Naive B cell (primary cell): Measurements from ENCODE around the gene NEK7. TPM values are rescaled to one million over a fixed set of nuclear protein-coding genes. Genes with fewer than 3 reads are reported as not detected.
"Not testable (repeated sequence)": the region's sequence is repeated elsewhere in the genome, so short reads cannot be mapped to it uniquely, and the experiment has no call there.

Experiments used
- ATAC-seq, 2 donors: fragments of 150-1000 bp; cut with Tn5 transposase; 2 replicates each; pipeline ENCODE4 v1.10.0; 2021; ENCODE audit warnings: low read depth in 2 of 2, mild to moderate bottlenecking in 2 of 2, moderate library complexity in 2 of 2
- DNase-seq: peaks from one replicate; pipeline ENCODE4 v3.0.0; 2022
- H3K27ac Mint-ChIP-seq, 6 donors: one replicate each; pipeline ENCODE4 v1.8.0; 2020 to 2022; ENCODE audit warnings: mild to moderate bottlenecking in 6 of 6, mixed read lengths in 6 of 6, moderate library complexity in 5 of 6, inconsistent platforms in 2 of 6
- H3K27me3 Mint-ChIP-seq, 3 donors: one replicate each; pipeline ENCODE4 v1.8.0; 2021 to 2022; ENCODE audit warnings: mixed read lengths in 3 of 3, mild to moderate bottlenecking in 1 of 3
- H3K36me3 Mint-ChIP-seq, 2 donors: one replicate each; pipeline ENCODE4 v1.8.0; 2020 to 2022; ENCODE audit warnings: mixed read lengths in 2 of 2, inconsistent platforms in 1 of 2, mild to moderate bottlenecking in 1 of 2
- H3K4me1 Mint-ChIP-seq, 3 donors: one replicate each; pipeline ENCODE4 v1.8.0; 2020 to 2022; ENCODE audit warnings: mixed read lengths in 3 of 3, inconsistent platforms in 1 of 3, mild to moderate bottlenecking in 1 of 3, moderate library complexity in 1 of 3
- H3K4me3 Mint-ChIP-seq, 8 donors: one replicate each; pipeline ENCODE4 v1.8.0; 2020 to 2022; ENCODE audit warnings: mild to moderate bottlenecking in 8 of 8, mixed read lengths in 8 of 8, moderate library complexity in 8 of 8, inconsistent platforms in 2 of 8
- H3K9me3 Mint-ChIP-seq, 7 donors: one replicate each; pipeline ENCODE4 v1.8.0; 2020 to 2022; ENCODE audit warnings: mixed read lengths in 7 of 7, mild to moderate bottlenecking in 5 of 7, inconsistent platforms in 2 of 7, moderate library complexity in 1 of 7
- polyA plus RNA-seq, 6 donors: library from polyadenylated mRNA; unstranded; fragments of 300-500 nt; fragmentation: Illumina TruSeq; gene quantifications; one replicate each; pipeline ENCODE4 v1.2.3, GENCODE V29; 2021; ENCODE audit warnings: low read depth in 6 of 6

NEK7 gene
- polyA plus RNA-seq, 6 donors from 2014 or later: 26.4 to 41.2 (median 34.2) TPM

- Mint-ChIP-seq H3K27me3 (no peaks in the 10 kb centered on the region), H3K9me3 (no peaks in the 10 kb centered on the region), H3K4me3 (no peak overlapping the region), H3K36me3 (peaks cover 16 to 25% of the 10 kb centered on the region in 2 donors), H3K27ac (no peak overlapping the region), H3K4me1 (peaks cover 0 to 16% (median 13%) of the 10 kb centered on the region in 3 donors)
- DNase-seq (no peak), ATAC-seq (no peak)
Observed at GRCh38 chr1:198283222-198283621, 126.4 kb downstream of the NEK7 start.

DNA sequence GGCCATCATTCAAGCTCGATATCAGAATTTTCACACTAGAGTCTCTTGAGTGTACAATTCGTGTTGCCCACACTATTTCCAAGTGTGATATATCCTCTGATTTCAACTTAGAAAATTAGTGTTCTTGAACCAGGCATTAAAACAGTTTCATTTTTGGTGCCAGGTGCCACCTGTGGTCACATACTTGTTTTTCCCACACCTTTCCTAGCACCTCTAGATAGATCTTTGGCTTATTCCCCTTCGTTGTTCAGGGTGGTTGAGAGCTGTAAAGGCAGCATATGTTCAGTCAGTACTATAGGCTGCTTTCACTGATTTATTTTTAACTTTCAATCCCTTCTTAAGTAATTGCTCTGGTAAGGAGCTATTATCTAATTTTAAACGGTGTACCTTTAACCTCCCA, 131.1 kb downstream of the NEK7 start:
- Mint-ChIP-seq H3K9me3 (no peaks in the 10 kb centered on the region), H3K4me1 (peaks cover 0 to 6% (median 4%) of the 10 kb centered on the region in 3 donors), H3K4me3 (no peak overlapping the region), H3K27me3 (no peaks in the 10 kb centered on the region), H3K27ac (no peak overlapping the region), H3K36me3 (peaks cover 5 to 12% of the 10 kb centered on the region in 2 donors)
- ATAC-seq (no peak), DNase-seq (no peak)

DNA sequence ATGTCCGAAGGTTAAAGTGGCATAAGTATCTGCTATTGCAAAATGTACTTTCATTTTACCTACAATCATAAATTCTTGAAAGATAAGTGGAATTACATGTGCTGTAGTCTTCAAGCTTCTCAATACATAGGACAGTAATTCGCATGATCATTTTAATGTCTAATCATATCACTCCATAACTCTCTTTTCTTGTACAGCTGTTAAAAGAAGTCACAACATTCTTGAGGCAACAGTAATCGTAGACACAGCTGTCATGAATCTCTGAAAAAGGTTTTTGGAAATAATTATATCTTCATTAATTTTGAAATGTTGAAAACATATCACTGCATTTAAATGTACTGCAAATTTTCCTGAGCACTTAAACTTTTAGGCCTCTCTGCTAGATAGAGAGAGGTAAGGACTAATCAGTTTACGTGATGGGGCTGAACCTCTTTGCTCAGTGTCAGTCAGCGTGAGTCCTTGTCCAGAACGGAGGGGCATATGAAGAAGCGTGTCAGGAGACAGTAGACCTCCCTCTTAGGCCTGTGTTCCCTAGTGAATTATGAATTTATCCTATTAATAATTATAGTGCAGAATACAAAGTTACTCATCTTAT, 133.4 kb downstream of the NEK7 start:
- no peak for DNase-seq
- no peaks in the 10 kb centered on the region for H3K4me1 Mint-ChIP-seq
- ATAC-seq: no peak
- no peak overlapping the region for H3K4me3 Mint-ChIP-seq
- H3K27me3 Mint-ChIP-seq: no peaks in the 10 kb centered on the region
- peak overlapping the region in 1 of 6 donors; percentile 7 for H3K27ac Mint-ChIP-seq
- no peaks in the 10 kb centered on the region for H3K9me3 Mint-ChIP-seq
- peaks cover 5 to 8% of the 10 kb centered on the region in 2 donors for H3K36me3 Mint-ChIP-seq

DNA sequence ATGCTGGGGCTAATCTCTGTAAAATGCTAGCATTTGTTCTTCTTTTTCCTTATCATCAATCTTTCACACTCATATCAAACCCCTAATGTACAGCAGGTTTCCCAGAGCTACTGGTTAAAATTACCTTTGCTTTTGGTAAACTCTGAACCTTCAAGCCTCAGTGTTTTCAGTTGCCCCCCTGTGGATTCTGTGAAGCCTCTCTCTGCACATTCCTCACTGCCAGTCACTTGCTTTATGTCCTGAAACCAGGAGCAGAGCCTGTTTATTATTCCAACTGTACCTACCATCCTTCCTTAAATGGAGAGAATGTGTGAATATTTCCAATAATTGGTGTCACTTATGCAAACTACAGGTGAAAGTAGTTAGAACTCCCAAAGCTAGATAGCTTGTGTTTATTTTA, 134.2 kb downstream of the NEK7 start:
- DNase-seq (no peak), ATAC-seq (no peak)
- H3K27me3 Mint-ChIP-seq: no peaks in the 10 kb centered on the region
- no peaks in the 10 kb centered on the region for H3K9me3 Mint-ChIP-seq
- H3K27ac Mint-ChIP-seq: no peak overlapping the region
- H3K36me3 Mint-ChIP-seq: peaks cover 8 to 13% of the 10 kb centered on the region in 2 donors
- peak overlapping the region in 1 of 8 donors; percentile 24 for H3K4me3 Mint-ChIP-seq
- H3K4me1 Mint-ChIP-seq: no peaks in the 10 kb centered on the region

DNA sequence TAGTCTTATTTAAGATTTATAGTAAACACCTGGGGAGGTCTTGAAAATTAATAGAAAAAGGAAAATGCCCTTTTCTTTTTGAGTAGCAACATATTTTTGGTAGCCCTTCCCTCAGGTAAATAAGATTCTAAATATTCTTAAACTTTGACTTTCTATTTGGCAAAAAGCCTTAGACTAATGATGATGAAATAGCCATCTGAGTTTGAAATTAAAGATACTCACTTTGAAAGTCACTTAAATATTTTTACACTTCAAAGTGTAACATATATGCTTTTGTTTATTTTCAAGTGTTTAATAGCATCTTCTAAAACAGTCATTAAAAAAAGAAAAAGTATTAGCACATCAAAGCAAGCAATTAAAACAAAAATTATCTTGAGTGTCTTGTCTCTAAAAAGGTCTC, 135.1 kb downstream of the NEK7 start:
- no peak for ATAC-seq

GRCh38 chr1:198295225-198295624, 138.4 kb downstream of the NEK7 start:
- Mint-ChIP-seq H3K9me3 (no peaks in the 10 kb centered on the region), H3K27me3 (no peaks in the 10 kb centered on the region), H3K27ac (no peak overlapping the region), H3K36me3 (peaks cover 11 to 33% of the 10 kb centered on the region in 2 donors), H3K4me3 (no peak overlapping the region), H3K4me1 (peaks cover 0 to 3% (median 0%) of the 10 kb centered on the region in 3 donors)
- no peak for DNase-seq
- no peak for ATAC-seq

More for the DNA sequence above, 135.1 kb downstream of the NEK7 start:
- no peaks in the 10 kb centered on the region for H3K9me3 Mint-ChIP-seq
- H3K4me1 Mint-ChIP-seq: no peaks in the 10 kb centered on the region
- no peaks in the 10 kb centered on the region for H3K27me3 Mint-ChIP-seq
- DNase-seq: no peak
- no peak overlapping the region for H3K4me3 Mint-ChIP-seq
- H3K27ac Mint-ChIP-seq: no peak overlapping the region
- peaks cover 2 to 13% of the 10 kb centered on the region in 2 donors for H3K36me3 Mint-ChIP-seq

GRCh38 chr1:198295971-198296370, 139.2 kb downstream of the NEK7 start:
- H3K4me3 Mint-ChIP-seq: no peak overlapping the region
- ATAC-seq (no peak), DNase-seq (no peak)
- no peak overlapping the region for H3K27ac Mint-ChIP-seq
- H3K9me3 Mint-ChIP-seq: no peaks in the 10 kb centered on the region
- H3K27me3 Mint-ChIP-seq: no peaks in the 10 kb centered on the region
- H3K36me3 Mint-ChIP-seq: peaks cover 17 to 38% of the 10 kb centered on the region in 2 donors
- peaks cover 0 to 3% (median 0%) of the 10 kb centered on the region in 3 donors for H3K4me1 Mint-ChIP-seq

DNA sequence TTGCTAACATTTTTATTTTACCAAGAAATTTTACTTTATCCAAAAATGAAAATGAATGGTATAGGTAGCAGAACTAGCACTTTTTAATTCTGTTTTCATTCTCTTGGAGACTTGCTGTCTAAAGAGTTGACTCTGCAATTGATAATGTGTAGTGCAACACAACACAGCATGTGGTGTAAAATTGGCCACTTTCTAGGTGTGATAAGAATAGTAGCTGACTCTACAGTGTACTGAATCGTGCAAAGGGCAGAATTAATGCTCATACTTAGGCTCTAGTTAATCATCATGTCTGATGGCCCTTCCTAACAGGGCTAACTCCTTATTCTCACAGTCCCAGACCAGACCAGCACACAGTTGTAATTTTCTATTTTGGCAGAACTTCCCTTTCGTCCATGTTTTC, 140.5 kb downstream of the NEK7 start:
- Mint-ChIP-seq H3K9me3 (no peaks in the 10 kb centered on the region), H3K4me3 (no peak overlapping the region), H3K36me3 (peaks cover 17 to 38% of the 10 kb centered on the region in 2 donors), H3K27ac (no peak overlapping the region), H3K4me1 (peaks cover 0 to 3% (median 0%) of the 10 kb centered on the region in 3 donors), H3K27me3 (no peaks in the 10 kb centered on the region)
- DNase-seq: no peak
- ATAC-seq: no peak

GRCh38 chr1:198298640-198299039, 141.8 kb downstream of the NEK7 start:
- H3K4me3 Mint-ChIP-seq: no peak overlapping the region
- H3K27me3 Mint-ChIP-seq: no peaks in the 10 kb centered on the region
- no peak overlapping the region for H3K27ac Mint-ChIP-seq
- peaks cover 0 to 3% (median 0%) of the 10 kb centered on the region in 3 donors for H3K4me1 Mint-ChIP-seq
- ATAC-seq: no peak
- DNase-seq: no peak
- no peaks in the 10 kb centered on the region for H3K9me3 Mint-ChIP-seq
- H3K36me3 Mint-ChIP-seq: peaks cover 22 to 38% of the 10 kb centered on the region in 2 donors

- H3K36me3 Mint-ChIP-seq: peaks cover 22 to 30% of the 10 kb centered on the region in 2 donors
- H3K27me3 Mint-ChIP-seq: no peaks in the 10 kb centered on the region
- H3K27ac Mint-ChIP-seq: peak overlapping the region in 1 of 6 donors; percentile 1
- DNase-seq (no peak), ATAC-seq (no peak)
- H3K4me1 Mint-ChIP-seq: peaks cover 0 to 3% (median 0%) of the 10 kb centered on the region in 3 donors
- no peaks in the 10 kb centered on the region for H3K9me3 Mint-ChIP-seq
- H3K4me3 Mint-ChIP-seq: no peak overlapping the region
Observed at GRCh38 chr1:198300451-198300850, 143.7 kb downstream of the NEK7 start.

GRCh38 chr1:198304431-198304830, 147.6 kb downstream of the NEK7 start:
- Mint-ChIP-seq H3K9me3 (peaks cover 0 to 9% (median 5%) of the 10 kb centered on the region in 7 donors), H3K4me1 (peaks cover 7% of the 10 kb centered on the region in 3 donors), H3K4me3 (no peak overlapping the region), H3K27me3 (no peaks in the 10 kb centered on the region), H3K27ac (peak overlapping the region in 1 of 6 donors; percentile 68), H3K36me3 (peaks cover 22 to 25% of the 10 kb centered on the region in 2 donors)
- DNase-seq (no peak), ATAC-seq (no peak)

GRCh38 chr1:198314817-198315216, 158.0 kb downstream of the NEK7 start:
- peaks cover 19 to 20% of the 10 kb centered on the region in 2 donors for H3K36me3 Mint-ChIP-seq
- not testable (repeated sequence) for H3K27me3 Mint-ChIP-seq, DNase-seq, H3K27ac Mint-ChIP-seq, H3K9me3 Mint-ChIP-seq, H3K4me3 Mint-ChIP-seq, ATAC-seq, H3K4me1 Mint-ChIP-seq

DNA sequence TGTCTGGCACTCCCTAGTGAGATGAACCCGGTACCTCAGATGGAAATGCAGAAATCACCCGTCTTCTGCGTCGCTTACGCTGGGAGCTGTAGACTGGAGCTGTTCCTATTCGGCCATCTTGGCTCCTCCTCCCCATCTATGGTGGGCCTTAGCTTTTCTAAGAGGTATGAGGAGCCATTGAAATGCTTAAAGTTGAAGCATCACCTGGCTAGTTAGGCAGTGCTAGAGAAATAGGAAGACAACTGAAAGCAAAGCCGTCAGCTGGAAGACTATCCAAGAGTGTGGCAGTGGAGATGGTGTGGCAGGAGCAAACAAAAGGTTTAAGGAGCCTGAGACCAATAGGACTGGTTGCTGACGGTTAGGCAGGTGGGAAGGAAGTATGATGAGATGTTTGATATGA, 158.5 kb downstream of the NEK7 start:
- Mint-ChIP-seq H3K36me3 (peaks cover 18 to 20% of the 10 kb centered on the region in 2 donors), H3K27ac (peak overlapping the region in 1 of 6 donors; percentile 50)
- not testable (repeated sequence) for H3K9me3 Mint-ChIP-seq, H3K4me3 Mint-ChIP-seq, DNase-seq, H3K4me1 Mint-ChIP-seq, H3K27me3 Mint-ChIP-seq, ATAC-seq

DNA sequence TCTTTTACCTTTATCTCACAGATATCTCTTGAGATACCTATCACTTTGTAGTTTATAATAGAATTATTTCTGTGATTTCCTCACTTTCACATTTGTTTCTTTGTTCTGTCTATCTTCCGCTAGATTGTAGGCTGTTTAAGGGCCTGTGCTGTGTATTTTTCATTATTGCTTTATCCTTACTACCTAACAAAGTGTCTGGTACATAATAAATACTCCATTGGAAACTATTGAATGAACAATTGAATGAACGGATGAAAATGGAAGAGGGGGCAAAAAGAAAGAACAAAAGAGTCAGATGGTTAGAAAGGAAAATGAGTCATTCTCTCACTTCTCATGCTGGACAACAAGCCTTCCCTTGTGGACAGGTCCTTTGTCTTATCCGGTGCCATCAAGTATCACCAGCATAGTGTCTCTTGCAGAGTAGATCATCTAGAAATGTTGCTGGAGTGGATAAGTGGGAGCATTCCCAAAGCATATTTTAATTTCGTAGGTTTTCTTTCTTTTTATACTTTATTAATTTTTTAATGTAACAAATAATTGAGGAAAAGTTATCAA, 159.8 kb downstream of the NEK7 start:
- Mint-ChIP-seq H3K27me3 (no peaks in the 10 kb centered on the region), H3K9me3 (peaks cover 0 to 3% (median 0%) of the 10 kb centered on the region in 7 donors), H3K36me3 (peaks cover 20 to 24% of the 10 kb centered on the region in 2 donors), H3K27ac (peak overlapping the region in 2 of 6 donors; percentile 1 to 10), H3K4me3 (no peak overlapping the region), H3K4me1 (peaks cover 0 to 4% (median 3%) of the 10 kb centered on the region in 3 donors)
- no peak for DNase-seq
- ATAC-seq: no peak
